HEK293 (cell line): ENCODE measurements around the gene ZSCAN2.

ENCODE experiments used
- CTCF ChIA-PET: fragments of 350-600 bp; formaldehyde crosslinking; extraction: SDS; loops from one replicate; lab custom pipeline; 2021; ENCODE audit warnings: antibody characterized with exemption; lab: Yijun Ruan, JAX
- POLR2A ChIA-PET: fragments of 300-600 bp; formaldehyde crosslinking; extraction: SDS; loops from one replicate; lab custom pipeline; 2020; ENCODE audit warnings: antibody characterized with exemption, inconsistent platforms; lab: Yijun Ruan, JAX
- H3K27ac ChIP-seq: fragments of 200-500 bp; sonication (Bioruptor generic); 2 replicates; pipeline ENCODE4 v1.5.1; 2014; ENCODE audit warnings: low read depth, low read length, control low read depth, inconsistent platforms; ENCODE audit errors: extremely low read depth
- H3K36me3 ChIP-seq, 2 experiments: fragments of 200-500 bp in 1 of 2; sonication (Bioruptor generic) in 1 of 2; 1 replicate in 1 of 2; 2 replicates in 1 of 2; pipeline ENCODE4 v1.5.1; 2014 to 2017; ENCODE audit warnings: inconsistent platforms in 2 of 2, low read length in 2 of 2; ENCODE audit not compliant: control insufficient read depth in 2 of 2, insufficient read depth in 1 of 2
- H3K4me1 ChIP-seq: fragments of 200-500 bp; sonication (Bioruptor generic); 2 replicates; pipeline ENCODE4 v1.5.1; 2014; ENCODE audit warnings: mild to moderate bottlenecking, low read length, inconsistent platforms; ENCODE audit not compliant: control insufficient read depth, insufficient read depth
- H3K4me3 ChIP-seq: 2 replicates; pipeline ENCODE4 v1.5.1; 2011; ENCODE audit warnings: low read depth, mild to moderate bottlenecking, control low read depth, low read length, moderate library complexity
- H3K9me3 ChIP-seq: fragments of 200-500 bp; sonication (Bioruptor generic); 2 replicates; pipeline ENCODE4 v1.5.1; 2014; ENCODE audit warnings: low read depth, low read length, inconsistent platforms; ENCODE audit not compliant: control insufficient read depth, insufficient read depth
- BCL11B ChIP-seq: fragments of 450-650 bp; formaldehyde crosslinking; IDR thresholded peaks from 2 replicates; pipeline ENCODE4 v1.5.1; 2016; ENCODE audit warnings: low read depth, missing biosample characterization, missing genetic modification characterization
- KLF16 ChIP-seq: fragments of 450-650 bp; formaldehyde crosslinking; IDR thresholded peaks from 2 replicates; pipeline ENCODE4 v1.5.1; 2017; ENCODE audit warnings: missing biosample characterization, missing genetic modification characterization
- RBAK ChIP-seq: fragments of 450-650 bp; formaldehyde crosslinking; IDR thresholded peaks from 2 replicates; pipeline ENCODE4 v1.5.1; 2016; ENCODE audit warnings: missing biosample characterization, missing genetic modification characterization
- REPIN1 ChIP-seq: fragments of 450-650 bp; formaldehyde crosslinking; IDR thresholded peaks from 2 replicates; pipeline ENCODE4 v1.5.1; 2017; ENCODE audit warnings: missing biosample characterization, missing genetic modification characterization, low read depth
- TRIM28 ChIP-seq: IDR thresholded peaks from 2 replicates; pipeline ENCODE4 v1.6.1; 2011; ENCODE audit warnings: low read length, control low read depth, borderline replicate concordance
- ZBTB20 ChIP-seq: fragments of 450-650 bp; formaldehyde crosslinking; IDR thresholded peaks from 2 replicates; pipeline ENCODE4 v1.5.1; 2016; ENCODE audit warnings: missing biosample characterization, missing genetic modification characterization
- ZBTB48 ChIP-seq: fragments of 450-650 bp; formaldehyde crosslinking; IDR thresholded peaks from 2 replicates; pipeline ENCODE4 v1.5.1; 2016; ENCODE audit warnings: missing biosample characterization, missing genetic modification characterization
- ZBTB7A ChIP-seq: fragments of 450-650 bp; formaldehyde crosslinking; IDR thresholded peaks from 2 replicates; pipeline ENCODE4 v1.5.1; 2016; ENCODE audit warnings: low read depth, missing biosample characterization, missing genetic modification characterization
- ZNF155 ChIP-seq: fragments of 450-650 bp; formaldehyde crosslinking; IDR thresholded peaks from 2 replicates; pipeline ENCODE4 v1.5.1; 2016; ENCODE audit warnings: missing biosample characterization, missing genetic modification characterization
- ZNF560 ChIP-seq: fragments of 450-650 bp; formaldehyde crosslinking; IDR thresholded peaks from 2 replicates; pipeline ENCODE4 v1.5.1; 2017; ENCODE audit warnings: missing biosample characterization, missing genetic modification characterization, borderline replicate concordance
- ZNF624 ChIP-seq: fragments of 450-650 bp; formaldehyde crosslinking; IDR thresholded peaks from 2 replicates; pipeline ENCODE4 v1.5.1; 2017; ENCODE audit warnings: missing biosample characterization, missing genetic modification characterization
- ZNF701 ChIP-seq: fragments of 450-650 bp; formaldehyde crosslinking; IDR thresholded peaks from 2 replicates; pipeline ENCODE4 v1.5.1; 2016; ENCODE audit warnings: missing biosample characterization, missing genetic modification characterization
- ZNF837 ChIP-seq: fragments of 450-650 bp; formaldehyde crosslinking; IDR thresholded peaks from 2 replicates; pipeline ENCODE4 v1.5.1; 2016; ENCODE audit warnings: missing biosample characterization, missing genetic modification characterization
- ZSCAN16 ChIP-seq: fragments of 450-650 bp; formaldehyde crosslinking; IDR thresholded peaks from 2 replicates; pipeline ENCODE4 v1.5.1; 2016; ENCODE audit warnings: missing biosample characterization, missing genetic modification characterization
- TF ChIP-seq, protein P1 (sequence below): fragments of 450-650 bp; formaldehyde crosslinking; IDR thresholded peaks from 2 replicates; pipeline ENCODE4 v1.5.1; 2016; ENCODE audit warnings: missing biosample characterization, missing genetic modification characterization, borderline replicate concordance
- TF ChIP-seq, protein P2 (sequence below): fragments of 450-650 bp; IDR thresholded peaks from 2 replicates; pipeline ENCODE4 v1.5.1; 2018; ENCODE audit warnings: missing biosample characterization, missing genetic modification characterization
- TF ChIP-seq, protein P3 (sequence below): fragments of 450-650 bp; formaldehyde crosslinking; IDR thresholded peaks from 2 replicates; pipeline ENCODE4 v1.5.1; 2017; ENCODE audit warnings: missing biosample characterization, missing genetic modification characterization
- TF ChIP-seq, protein P4 (sequence below): fragments of 450-650 bp; formaldehyde crosslinking; IDR thresholded peaks from 2 replicates; pipeline ENCODE4 v1.5.1; 2016; ENCODE audit warnings: missing biosample characterization, missing genetic modification characterization, low read depth
- TF ChIP-seq, protein P5 (sequence below): fragments of 450-650 bp; formaldehyde crosslinking; conservative IDR thresholded peaks from 2 replicates; pipeline ENCODE4 v1.5.1; 2016; ENCODE audit warnings: low read depth, missing biosample characterization, missing genetic modification characterization
- TF ChIP-seq, protein P6 (sequence below): fragments of 450-650 bp; formaldehyde crosslinking; IDR thresholded peaks from 2 replicates; pipeline ENCODE4 v1.5.1; 2017; ENCODE audit warnings: missing biosample characterization, missing genetic modification characterization
- TF ChIP-seq, protein P7 (sequence below): fragments of 450-650 bp; formaldehyde crosslinking; IDR thresholded peaks from 2 replicates; pipeline ENCODE4 v1.5.0; 2017; ENCODE audit warnings: missing biosample characterization, missing genetic modification characterization, borderline replicate concordance

The ZSCAN2 gene

DNA sequence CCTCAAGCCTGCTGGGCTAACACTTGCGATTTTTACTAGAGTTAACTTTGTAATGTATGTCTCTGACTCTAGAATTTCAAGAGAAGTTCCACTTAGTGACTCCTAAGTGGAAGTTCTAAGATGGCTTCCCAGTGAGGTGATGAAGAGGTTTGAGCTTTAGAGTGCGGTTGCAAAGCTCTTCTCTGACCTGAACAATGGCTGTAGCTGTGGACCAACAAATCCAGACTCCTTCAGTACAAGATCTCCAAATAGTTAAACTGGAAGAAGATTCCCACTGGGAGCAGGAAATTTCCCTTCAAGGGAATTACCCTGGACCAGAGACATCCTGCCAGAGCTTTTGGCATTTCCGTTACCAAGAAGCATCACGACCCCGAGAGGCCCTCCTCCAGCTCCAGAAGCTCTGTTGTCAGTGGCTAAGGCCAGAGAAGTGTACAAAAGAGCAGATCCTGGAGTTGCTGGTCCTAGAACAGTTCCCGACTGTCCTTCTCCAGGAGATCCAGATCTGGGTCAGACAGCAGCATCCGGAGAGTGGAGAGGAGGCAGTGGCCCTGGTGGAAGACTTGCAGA, 31.0 kb downstream of the ZSCAN2 start:
- peak overlapping the region; percentile 46 for H3K27ac ChIP-seq
- POLR2A ChIA-PET, result interaction anchor here (0.8 to 3.4 kb wide), 11 partner anchors 11 to 307 kb away, joined by 3 to 29 read pairs (median 8); partner anchors contain the start of genes NMB, SEC11A, WDR73 and ZSCAN2
- TF ChIP-seq, protein P1, sequence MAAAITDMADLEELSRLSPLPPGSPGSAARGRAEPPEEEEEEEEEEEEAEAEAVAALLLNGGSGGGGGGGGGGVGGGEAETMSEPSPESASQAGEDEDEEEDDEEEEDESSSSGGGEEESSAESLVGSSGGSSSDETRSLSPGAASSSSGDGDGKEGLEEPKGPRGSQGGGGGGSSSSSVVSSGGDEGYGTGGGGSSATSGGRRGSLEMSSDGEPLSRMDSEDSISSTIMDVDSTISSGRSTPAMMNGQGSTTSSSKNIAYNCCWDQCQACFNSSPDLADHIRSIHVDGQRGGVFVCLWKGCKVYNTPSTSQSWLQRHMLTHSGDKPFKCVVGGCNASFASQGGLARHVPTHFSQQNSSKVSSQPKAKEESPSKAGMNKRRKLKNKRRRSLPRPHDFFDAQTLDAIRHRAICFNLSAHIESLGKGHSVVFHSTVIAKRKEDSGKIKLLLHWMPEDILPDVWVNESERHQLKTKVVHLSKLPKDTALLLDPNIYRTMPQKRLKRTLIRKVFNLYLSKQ (tag by site-specific recombination), result no peak
- TF ChIP-seq ZNF624 (no peak), REPIN1 (tag by site-specific recombination) (no peak), RBAK (tag by site-specific recombination) (no peak), ZNF701 (tag by site-specific recombination) (no peak), TRIM28 (no peak), KLF16 (tag by site-specific recombination) (no peak), ZNF837 (tag by site-specific recombination) (no peak), ZBTB48 (tag by site-specific recombination) (no peak), ZNF155 (tag by site-specific recombination) (no peak), ZSCAN16 (tag by site-specific recombination) (peak; percentile 66; the same call in 1 of the 2 replicates), ZNF560 (tag by site-specific recombination) (no peak), ZBTB7A (tag by site-specific recombination) (no peak), ZBTB20 (tag by site-specific recombination) (0 out of 2 replicates have a peak, but pooled peaks have one; percentile 8), BCL11B (no peak)
- TF ChIP-seq, protein P2, sequence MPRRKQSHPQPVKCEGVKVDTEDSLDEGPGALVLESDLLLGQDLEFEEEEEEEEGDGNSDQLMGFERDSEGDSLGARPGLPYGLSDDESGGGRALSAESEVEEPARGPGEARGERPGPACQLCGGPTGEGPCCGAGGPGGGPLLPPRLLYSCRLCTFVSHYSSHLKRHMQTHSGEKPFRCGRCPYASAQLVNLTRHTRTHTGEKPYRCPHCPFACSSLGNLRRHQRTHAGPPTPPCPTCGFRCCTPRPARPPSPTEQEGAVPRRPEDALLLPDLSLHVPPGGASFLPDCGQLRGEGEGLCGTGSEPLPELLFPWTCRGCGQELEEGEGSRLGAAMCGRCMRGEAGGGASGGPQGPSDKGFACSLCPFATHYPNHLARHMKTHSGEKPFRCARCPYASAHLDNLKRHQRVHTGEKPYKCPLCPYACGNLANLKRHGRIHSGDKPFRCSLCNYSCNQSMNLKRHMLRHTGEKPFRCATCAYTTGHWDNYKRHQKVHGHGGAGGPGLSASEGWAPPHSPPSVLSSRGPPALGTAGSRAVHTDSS (tag by site-specific recombination), result peak; percentile 57
- TF ChIP-seq, protein P3, sequence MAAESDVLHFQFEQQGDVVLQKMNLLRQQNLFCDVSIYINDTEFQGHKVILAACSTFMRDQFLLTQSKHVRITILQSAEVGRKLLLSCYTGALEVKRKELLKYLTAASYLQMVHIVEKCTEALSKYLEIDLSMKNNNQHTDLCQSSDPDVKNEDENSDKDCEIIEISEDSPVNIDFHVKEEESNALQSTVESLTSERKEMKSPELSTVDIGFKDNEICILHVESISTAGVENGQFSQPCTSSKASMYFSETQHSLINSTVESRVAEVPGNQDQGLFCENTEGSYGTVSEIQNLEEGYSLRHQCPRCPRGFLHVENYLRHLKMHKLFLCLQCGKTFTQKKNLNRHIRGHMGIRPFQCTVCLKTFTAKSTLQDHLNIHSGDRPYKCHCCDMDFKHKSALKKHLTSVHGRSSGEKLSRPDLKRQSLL, result peak; percentile 62; the same call in 1 of the 2 replicates
- TF ChIP-seq, protein P4, sequence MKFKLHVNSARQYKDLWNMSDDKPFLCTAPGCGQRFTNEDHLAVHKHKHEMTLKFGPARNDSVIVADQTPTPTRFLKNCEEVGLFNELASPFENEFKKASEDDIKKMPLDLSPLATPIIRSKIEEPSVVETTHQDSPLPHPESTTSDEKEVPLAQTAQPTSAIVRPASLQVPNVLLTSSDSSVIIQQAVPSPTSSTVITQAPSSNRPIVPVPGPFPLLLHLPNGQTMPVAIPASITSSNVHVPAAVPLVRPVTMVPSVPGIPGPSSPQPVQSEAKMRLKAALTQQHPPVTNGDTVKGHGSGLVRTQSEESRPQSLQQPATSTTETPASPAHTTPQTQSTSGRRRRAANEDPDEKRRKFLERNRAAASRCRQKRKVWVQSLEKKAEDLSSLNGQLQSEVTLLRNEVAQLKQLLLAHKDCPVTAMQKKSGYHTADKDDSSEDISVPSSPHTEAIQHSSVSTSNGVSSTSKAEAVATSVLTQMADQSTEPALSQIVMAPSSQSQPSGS (tag by site-specific recombination), result no peak
- TF ChIP-seq, protein P5, sequence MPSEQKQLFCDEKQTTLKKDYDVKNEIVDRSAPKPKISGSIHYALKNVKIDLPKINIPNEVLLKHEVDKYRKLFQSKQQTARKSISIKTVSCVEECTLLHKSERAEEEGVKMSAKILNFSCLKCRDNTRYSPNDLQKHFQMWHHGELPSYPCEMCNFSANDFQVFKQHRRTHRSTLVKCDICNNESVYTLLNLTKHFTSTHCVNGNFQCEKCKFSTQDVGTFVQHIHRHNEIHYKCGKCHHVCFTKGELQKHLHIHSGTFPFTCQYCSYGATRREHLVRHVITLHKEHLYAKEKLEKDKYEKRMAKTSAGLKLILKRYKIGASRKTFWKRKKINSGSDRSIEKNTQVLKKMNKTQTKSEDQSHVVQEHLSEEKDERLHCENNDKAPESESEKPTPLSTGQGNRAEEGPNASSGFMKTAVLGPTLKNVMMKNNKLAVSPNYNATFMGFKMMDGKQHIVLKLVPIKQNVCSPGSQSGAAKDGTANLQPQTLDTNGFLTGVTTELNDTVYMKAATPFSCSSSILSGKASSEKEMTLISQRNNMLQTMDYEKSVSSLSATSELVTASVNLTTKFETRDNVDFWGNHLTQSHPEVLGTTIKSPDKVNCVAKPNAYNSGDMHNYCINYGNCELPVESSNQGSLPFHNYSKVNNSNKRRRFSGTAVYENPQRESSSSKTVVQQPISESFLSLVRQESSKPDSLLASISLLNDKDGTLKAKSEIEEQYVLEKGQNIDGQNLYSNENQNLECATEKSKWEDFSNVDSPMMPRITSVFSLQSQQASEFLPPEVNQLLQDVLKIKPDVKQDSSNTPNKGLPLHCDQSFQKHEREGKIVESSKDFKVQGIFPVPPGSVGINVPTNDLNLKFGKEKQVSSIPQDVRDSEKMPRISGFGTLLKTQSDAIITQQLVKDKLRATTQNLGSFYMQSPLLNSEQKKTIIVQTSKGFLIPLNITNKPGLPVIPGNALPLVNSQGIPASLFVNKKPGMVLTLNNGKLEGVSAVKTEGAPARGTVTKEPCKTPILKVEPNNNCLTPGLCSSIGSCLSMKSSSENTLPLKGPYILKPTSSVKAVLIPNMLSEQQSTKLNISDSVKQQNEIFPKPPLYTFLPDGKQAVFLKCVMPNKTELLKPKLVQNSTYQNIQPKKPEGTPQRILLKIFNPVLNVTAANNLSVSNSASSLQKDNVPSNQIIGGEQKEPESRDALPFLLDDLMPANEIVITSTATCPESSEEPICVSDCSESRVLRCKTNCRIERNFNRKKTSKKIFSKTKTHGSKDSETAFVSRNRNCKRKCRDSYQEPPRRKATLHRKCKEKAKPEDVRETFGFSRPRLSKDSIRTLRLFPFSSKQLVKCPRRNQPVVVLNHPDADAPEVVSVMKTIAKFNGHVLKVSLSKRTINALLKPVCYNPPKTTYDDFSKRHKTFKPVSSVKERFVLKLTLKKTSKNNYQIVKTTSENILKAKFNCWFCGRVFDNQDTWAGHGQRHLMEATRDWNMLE (tag by site-specific recombination), result no peak
- TF ChIP-seq, protein P6, sequence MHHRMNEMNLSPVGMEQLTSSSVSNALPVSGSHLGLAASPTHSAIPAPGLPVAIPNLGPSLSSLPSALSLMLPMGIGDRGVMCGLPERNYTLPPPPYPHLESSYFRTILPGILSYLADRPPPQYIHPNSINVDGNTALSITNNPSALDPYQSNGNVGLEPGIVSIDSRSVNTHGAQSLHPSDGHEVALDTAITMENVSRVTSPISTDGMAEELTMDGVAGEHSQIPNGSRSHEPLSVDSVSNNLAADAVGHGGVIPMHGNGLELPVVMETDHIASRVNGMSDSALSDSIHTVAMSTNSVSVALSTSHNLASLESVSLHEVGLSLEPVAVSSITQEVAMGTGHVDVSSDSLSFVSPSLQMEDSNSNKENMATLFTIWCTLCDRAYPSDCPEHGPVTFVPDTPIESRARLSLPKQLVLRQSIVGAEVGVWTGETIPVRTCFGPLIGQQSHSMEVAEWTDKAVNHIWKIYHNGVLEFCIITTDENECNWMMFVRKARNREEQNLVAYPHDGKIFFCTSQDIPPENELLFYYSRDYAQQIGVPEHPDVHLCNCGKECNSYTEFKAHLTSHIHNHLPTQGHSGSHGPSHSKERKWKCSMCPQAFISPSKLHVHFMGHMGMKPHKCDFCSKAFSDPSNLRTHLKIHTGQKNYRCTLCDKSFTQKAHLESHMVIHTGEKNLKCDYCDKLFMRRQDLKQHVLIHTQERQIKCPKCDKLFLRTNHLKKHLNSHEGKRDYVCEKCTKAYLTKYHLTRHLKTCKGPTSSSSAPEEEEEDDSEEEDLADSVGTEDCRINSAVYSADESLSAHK (tag by site-specific recombination), result no peak
- TF ChIP-seq, protein P7, sequence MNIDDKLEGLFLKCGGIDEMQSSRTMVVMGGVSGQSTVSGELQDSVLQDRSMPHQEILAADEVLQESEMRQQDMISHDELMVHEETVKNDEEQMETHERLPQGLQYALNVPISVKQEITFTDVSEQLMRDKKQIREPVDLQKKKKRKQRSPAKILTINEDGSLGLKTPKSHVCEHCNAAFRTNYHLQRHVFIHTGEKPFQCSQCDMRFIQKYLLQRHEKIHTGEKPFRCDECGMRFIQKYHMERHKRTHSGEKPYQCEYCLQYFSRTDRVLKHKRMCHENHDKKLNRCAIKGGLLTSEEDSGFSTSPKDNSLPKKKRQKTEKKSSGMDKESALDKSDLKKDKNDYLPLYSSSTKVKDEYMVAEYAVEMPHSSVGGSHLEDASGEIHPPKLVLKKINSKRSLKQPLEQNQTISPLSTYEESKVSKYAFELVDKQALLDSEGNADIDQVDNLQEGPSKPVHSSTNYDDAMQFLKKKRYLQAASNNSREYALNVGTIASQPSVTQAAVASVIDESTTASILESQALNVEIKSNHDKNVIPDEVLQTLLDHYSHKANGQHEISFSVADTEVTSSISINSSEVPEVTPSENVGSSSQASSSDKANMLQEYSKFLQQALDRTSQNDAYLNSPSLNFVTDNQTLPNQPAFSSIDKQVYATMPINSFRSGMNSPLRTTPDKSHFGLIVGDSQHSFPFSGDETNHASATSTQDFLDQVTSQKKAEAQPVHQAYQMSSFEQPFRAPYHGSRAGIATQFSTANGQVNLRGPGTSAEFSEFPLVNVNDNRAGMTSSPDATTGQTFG, result no peak

More for the DNA sequence above, 31.0 kb downstream of the ZSCAN2 start:
- Histone ChIP-seq H3K4me3 (peak overlapping the region; percentile 61), H3K36me3 (peaks cover 11 to 12% of the 10 kb centered on the region in 2 experiments), H3K9me3 (no peaks in the 10 kb centered on the region), H3K4me1 (peaks cover 4% of the 10 kb centered on the region)
- CTCF ChIA-PET, result interaction anchor here (0.5 to 2.7 kb wide), 6 partner anchors 11 to 296 kb away, joined by 3 to 29 read pairs (median 6); partner anchors contain the start of gene ZSCAN2
